ENCODE measurements around the gene TRIM24. TPM values are rescaled to one million over a fixed set of nuclear protein-coding genes. Genes with fewer than 3 reads are reported as not detected.
A peak's percentile ranks its signal among the peaks of the same experiment; 100 is the strongest.
"Not testable (repeated sequence)": the region's sequence is repeated elsewhere in the genome, so short reads cannot be mapped to it uniquely, and the experiment has no call there.

TRIM24 gene
- total RNA-seq = 10 to 100 TPM; 20.0 to 20.3 TPM
- long read RNA-seq, partial matches to known transcripts = 5 of 9 reads
- long read RNA-seq, other reads (novel, unspliced or antisense) = 3 of 9 reads

- DNase-seq (peak in 1 of 2 donors; percentile 97), ATAC-seq (peak; percentile 88)
- intact Hi-C loops (cut with DNase I, micrococcal nuclease) = no loop called here
Measured at GRCh38 chr7:138460176-138460648, at the start of gene TRIM24. TSS of gene TRIM24 (plus strand) at chr7:138460259. CDS start at chr7:138460549, 290 bp downstream.

- ATAC-seq; DNase-seq; intact Hi-C loops (cut with DNase I, micrococcal nuclease): not testable (repeated sequence)
Measured at GRCh38 chr7:138412077-138412476, 48.0 kb upstream of the TRIM24 start.

GRCh38 chr7:138412921-138413320, 47.1 kb upstream of the TRIM24 start:
- ATAC-seq; DNase-seq; intact Hi-C loops (cut with DNase I, micrococcal nuclease): not testable (repeated sequence)

- no peak for DNase-seq
- intact Hi-C loops (cut with DNase I, micrococcal nuclease) = no loop called here
- ATAC-seq = no peak
Measured at GRCh38 chr7:138417078-138417700, 42.9 kb upstream of the TRIM24 start.

- intact Hi-C loops (cut with DNase I, micrococcal nuclease) = no loop called here
- peak; percentile 97 for ATAC-seq
- no peak for DNase-seq
Measured at GRCh38 chr7:138417764-138418163, 42.3 kb upstream of the TRIM24 start.

- DNase-seq; ATAC-seq; intact Hi-C loops (cut with DNase I, micrococcal nuclease): not testable (repeated sequence)
Measured at GRCh38 chr7:138418403-138418802, 41.7 kb upstream of the TRIM24 start.

GRCh38 chr7:138425026-138425425, 35.0 kb upstream of the TRIM24 start:
- intact Hi-C loops (cut with DNase I, micrococcal nuclease) = no loop called here
- DNase-seq = no peak
- no peak for ATAC-seq

- no peak for DNase-seq
- no peak for ATAC-seq
- intact Hi-C loops (cut with DNase I, micrococcal nuclease) = no loop called here
Measured at GRCh38 chr7:138429577-138430250, 30.3 kb upstream of the TRIM24 start.

- intact Hi-C loops (cut with DNase I, micrococcal nuclease) = no loop called here
- DNase-seq (no peak), ATAC-seq (no peak)
Measured at GRCh38 chr7:138431517-138431916, 28.5 kb upstream of the TRIM24 start.

GRCh38 chr7:138433583-138434443, 26.2 kb upstream of the TRIM24 start:
- intact Hi-C loops (cut with DNase I, micrococcal nuclease) = no loop called here
- DNase-seq (no peak), ATAC-seq (peak; percentile 26)

- intact Hi-C loops (cut with DNase I, micrococcal nuclease) = no loop called here
- peak; percentile 67 for ATAC-seq
- no peak for DNase-seq
Measured at GRCh38 chr7:138434597-138435019, 25.5 kb upstream of the TRIM24 start.

- ATAC-seq (no peak), DNase-seq (no peak)
- intact Hi-C loops (cut with DNase I, micrococcal nuclease) = no loop called here
Measured at GRCh38 chr7:138435231-138435919, 24.7 kb upstream of the TRIM24 start.

GRCh38 chr7:138436388-138436787, 23.7 kb upstream of the TRIM24 start:
- intact Hi-C loops (cut with DNase I, micrococcal nuclease) = no loop called here
- DNase-seq (no peak), ATAC-seq (no peak)

GRCh38 chr7:138440460-138440859, 19.6 kb upstream of the TRIM24 start:
- ATAC-seq (no peak), DNase-seq (no peak)
- intact Hi-C loops (cut with DNase I, micrococcal nuclease) = no loop called here

- intact Hi-C loops (cut with DNase I, micrococcal nuclease) = no loop called here
- ATAC-seq = no peak
- DNase-seq = no peak
Measured at GRCh38 chr7:138442822-138443221, 17.2 kb upstream of the TRIM24 start.

GRCh38 chr7:138449580-138449979, 10.5 kb upstream of the TRIM24 start:
- DNase-seq = no peak
- ATAC-seq = no peak
- intact Hi-C loops (cut with DNase I, micrococcal nuclease) = no loop called here

- intact Hi-C loops (cut with DNase I, micrococcal nuclease) = no loop called here
- ATAC-seq (no peak), DNase-seq (no peak)
Measured at GRCh38 chr7:138455609-138456008, 4.5 kb upstream of the TRIM24 start.

GRCh38 chr7:138456220-138456619, 3.8 kb upstream of the TRIM24 start:
- intact Hi-C loops (cut with DNase I, micrococcal nuclease) = no loop called here
- no peak for ATAC-seq
- no peak for DNase-seq

All from left colon (tissue), 2 donors.